G401 (cell line): ENCODE data around the gene MAST2. TPM values are rescaled to one million over a fixed set of nuclear protein-coding genes. Genes with fewer than 3 reads are reported as not detected.
"Not testable (repeated sequence)": the region's sequence is repeated elsewhere in the genome, so short reads cannot be mapped to it uniquely, and the experiment has no call there.

ENCODE experiments used
- DNase-seq: peaks from one replicate; pipeline ENCODE4 v3.0.0-alpha.2; 2015; ENCODE audit warnings: low spot score
- in situ Hi-C: cut with HindIII; loops from 2 replicates; pipeline ENCODE4 v1.10.0; 2016; ENCODE audit warnings: low sequenced_read_pairs, mixed read lengths
- total RNA-seq: library from RNA; depleted of rRNA; stranded (reverse); fragments of >200 nt; shearing (Covaris generic); gene quantifications from 2 replicates; pipeline ENCODE4 v1.2.3, GENCODE V29; 2014

The MAST2 gene
- total RNA-seq, 1 experiment from 2014 or later, result 46.1 TPM

DNA sequence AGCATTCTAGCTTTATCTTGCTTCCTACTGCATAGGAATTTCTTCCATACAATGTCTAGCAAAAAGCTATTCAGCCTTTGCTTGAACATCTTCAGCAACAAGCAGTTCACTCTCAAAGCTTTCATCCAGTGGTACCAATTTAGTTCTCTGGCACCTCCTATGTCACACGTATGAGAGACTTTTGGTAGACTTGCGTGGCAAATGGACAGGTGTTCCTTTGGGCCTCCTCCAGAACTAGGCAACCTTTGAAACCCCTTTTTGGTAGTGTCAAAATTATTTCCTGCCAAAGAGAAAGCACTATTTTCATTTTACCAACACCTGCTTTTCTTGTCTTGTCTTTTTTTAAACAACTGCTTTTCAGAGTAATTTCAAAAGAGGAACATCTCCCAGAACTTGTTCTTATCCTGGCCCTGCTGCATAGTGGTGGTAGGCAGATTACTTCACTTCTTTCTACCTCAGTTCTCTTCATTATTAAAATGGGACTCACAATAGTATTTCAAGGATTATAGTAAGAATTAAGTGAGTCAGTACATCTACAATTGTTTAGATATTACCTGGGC lies 122.4 kb downstream of the MAST2 start:
- in situ Hi-C loops, result no loop called here
- no peak for DNase-seq

DNA sequence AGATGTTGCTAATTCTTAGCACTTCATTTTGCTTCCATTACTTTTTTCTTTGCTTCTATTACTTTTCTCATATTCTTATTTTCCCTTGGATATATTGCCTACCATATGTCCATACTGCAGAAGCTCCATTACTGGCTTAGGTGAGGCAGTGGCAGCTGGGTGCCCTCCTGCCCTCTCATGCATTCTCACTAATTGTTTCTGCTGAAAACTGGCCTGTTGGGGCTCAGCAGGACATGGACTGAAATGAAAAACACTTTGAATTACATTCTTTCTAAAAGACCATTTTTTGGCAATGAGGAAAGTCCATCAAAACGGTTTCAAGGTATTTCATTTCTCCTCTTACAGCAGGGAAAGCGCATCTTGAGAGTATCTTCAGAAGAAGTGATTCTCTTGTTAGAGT lies 122.9 kb downstream of the MAST2 start:
- DNase-seq, result no peak
- in situ Hi-C loops, result no loop called here

DNA sequence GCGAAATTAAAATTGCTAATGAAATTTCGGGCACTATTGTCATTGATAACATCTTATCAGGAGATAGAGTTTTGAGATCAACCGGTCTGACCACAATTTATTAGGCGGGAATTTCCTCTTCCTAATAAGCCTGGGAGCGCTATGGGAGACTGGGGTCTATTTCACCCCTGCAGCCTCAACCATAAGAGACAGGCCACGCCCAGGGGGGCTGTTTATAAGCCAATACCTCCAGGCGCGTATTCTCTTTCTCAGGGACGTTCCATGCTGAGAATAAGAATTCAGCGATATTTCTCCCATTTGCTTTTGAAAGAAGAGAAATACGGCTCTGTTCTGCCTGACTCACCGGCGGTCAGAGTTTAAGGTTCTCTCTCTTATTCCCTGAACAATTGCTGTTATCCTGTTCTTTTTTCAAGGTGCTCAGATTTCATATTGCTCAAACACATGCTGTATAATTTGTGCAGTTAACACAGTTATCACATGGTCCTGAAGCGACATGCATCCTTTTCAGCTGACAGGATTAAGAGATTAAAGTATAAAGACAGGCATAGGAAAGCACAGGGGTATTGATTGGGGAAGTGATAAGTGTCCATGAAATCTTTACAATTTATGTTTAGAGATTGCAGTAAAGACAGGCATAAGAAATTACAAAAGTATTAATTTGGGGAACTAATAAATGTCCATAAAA lies 124.0 kb downstream of the MAST2 start:
- DNase-seq, in situ Hi-C loops: not testable (repeated sequence)

DNA sequence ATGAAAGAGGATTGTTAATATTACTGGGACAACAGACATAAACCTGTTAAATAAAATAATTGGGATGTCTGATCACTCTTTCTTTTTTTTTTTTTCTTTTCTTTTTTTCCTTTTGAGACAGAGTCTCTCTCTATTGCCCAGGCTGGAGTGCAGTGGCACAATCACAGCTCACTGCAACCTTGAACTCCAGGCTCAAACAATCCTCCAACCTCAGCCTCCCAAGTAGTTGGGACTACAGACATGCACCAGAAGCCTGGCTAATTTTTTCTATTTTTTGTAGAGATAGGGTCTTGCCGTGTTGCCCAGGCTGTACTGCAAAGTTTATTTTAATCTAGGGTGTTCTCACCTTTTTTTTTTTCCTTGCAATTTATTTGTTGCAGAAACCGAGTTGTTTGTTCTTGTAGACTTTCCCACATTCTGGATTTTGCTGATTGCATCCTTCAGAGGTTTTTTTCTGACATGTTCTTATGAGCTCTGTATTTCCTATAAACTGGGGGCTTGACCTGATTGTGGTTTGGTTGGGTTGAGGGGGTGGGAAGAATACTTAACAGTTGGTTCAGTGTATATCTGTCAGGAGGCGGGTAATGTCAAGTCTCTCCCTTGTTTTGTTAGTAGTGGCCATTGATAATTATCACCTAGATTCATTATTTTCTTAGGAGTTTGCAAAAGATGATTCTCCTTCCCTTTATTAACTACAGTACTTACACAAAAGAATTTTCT lies 125.2 kb downstream of the MAST2 start:
- DNase-seq, result no peak
- in situ Hi-C loops, result no loop called here

DNA sequence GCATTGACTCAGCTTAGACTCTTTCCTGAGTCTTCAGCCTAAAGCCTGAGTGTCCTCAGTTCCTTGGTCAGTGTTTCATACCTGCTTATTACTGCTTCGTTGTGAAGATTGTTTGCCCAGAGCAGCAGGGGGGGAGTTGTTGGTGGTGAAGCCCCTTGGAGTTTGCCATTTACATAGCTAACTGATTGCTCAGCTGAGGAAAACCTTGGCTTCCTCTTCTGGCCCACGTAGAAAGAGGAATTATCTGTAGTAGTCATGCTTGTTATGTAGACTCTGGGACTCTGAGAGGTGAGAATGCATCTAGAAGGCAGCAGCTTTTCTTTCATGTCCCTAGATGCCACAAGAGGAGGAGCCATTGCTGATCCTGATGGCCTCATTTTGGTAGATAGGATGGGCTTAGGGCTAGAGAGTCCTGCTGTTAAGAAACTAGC lies 125.9 kb downstream of the MAST2 start:
- in situ Hi-C loops, result no loop called here
- peak; percentile 22 for DNase-seq

DNA sequence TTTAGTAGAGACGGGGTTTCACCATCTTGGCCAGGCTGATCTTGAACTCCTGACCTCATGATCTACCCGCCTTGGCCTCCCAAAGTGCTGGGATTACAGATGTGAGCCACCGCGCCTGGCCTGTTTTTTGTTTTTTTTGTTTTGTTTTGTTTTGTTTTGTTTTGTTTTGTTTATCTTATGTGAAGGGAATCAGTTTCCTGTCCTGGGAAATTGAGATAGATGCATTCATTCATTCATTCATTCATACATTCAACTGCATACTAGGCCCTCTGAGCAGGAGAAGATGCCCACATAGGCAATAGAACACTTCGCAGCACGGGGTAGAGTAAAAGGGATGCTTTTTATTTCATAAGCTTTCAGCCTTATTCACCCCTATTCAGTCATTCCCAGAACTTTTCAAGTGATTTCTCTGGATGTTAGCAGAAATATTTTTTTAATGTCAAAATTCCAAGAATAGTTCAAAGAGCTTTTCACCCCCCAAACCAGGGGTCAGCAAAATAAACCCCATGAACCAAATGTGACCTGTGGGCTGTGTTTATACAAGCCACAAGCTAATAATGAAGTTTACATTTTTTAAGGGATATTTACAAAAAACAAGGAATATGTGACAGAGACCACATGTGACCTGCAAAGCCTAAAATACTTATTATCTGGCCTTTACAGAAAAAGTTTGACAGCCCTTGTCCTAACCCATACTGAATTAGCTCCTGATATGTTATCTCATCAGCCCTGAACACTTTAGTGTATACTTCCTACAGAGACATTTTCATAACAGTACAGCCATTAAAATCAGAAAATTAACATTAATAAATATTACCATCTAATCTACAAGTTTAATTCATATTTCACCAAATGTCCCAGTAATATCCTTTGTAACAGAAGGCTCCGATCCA lies 127.1 kb downstream of the MAST2 start:
- in situ Hi-C loops, result no loop called here

DNA sequence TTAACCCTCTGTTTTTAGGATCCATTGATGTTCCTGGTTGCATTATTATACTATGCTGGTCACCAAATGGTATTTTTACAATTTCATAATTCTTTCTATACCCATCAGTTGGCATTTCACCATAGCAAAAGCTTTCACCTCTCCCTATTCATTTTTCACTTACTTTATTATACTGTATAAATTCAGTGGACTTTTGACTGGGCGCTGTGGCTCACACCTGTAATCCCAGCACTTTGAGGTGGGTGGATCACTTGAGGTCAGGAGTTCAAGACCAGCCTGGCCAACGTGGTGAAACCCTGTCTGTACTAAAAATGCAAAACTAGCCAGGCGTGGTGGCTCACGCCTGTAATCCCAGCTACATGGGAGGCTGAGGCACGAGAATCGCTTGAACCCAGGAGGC lies 128.8 kb downstream of the MAST2 start:
- DNase-seq, in situ Hi-C loops: not testable (repeated sequence)

More for the DNA sequence above, 127.1 kb downstream of the MAST2 start:
- DNase-seq, result no peak

DNA sequence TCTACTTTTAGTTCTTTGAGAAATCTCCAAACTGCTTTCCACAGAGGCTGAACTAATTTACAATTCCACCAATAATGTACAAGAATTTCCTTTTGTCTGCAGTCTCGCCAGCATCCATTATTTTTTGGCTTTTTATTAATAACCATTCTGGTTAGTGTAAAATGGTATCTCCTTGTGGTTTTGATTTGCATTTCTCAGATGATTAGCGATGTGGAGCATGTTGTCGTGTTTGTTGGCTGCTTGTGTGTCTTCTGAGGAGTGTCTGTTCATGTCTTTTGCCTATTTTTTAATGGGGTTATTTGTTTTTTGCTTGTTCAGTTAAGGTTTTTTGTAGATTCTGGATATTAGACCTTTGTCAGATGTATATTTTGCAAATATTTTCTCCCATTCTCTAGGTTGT lies 131.5 kb downstream of the MAST2 start:
- DNase-seq, result no peak
- in situ Hi-C loops, result no loop called here

DNA sequence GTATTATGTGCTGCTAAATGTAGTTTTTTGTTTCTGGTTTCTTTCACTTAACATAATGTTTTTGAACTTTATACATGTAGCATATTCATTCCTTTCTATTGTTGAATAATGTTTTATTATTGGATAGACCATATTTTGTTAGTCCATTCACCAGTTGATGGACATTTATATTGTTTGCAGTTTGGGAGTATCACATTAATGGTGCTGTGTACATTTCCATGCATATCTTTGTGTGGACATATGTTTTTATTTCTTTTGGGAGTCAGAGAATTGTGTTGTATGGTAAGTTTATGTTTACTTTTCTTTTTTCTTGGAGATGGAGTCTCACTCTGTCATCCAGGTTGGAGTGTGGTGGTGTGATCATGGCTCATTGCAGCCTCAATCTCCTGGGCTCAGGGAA lies 134.6 kb downstream of the MAST2 start:
- no peak for DNase-seq
- in situ Hi-C loops, result no loop called here

DNA sequence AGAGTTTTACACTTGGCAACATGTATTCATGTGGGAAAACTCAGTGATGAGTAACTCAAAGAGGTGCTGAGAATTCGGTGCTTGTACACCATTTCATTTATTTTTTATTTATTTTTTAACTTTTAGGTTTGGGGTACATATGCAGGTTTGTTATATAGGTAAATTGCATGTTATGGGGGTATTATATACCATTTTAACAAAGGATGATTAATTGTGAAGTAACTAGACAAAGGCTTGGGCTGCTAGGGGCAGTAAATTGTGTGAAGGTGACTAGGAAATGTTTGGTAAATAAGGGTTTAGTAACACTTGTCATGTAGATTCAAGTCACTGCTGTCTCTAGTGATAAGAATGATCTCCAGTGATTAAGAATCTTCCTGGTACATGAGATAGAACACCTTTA lies 139.0 kb downstream of the MAST2 start:
- no peak for DNase-seq
- in situ Hi-C loops, result no loop called here

DNA sequence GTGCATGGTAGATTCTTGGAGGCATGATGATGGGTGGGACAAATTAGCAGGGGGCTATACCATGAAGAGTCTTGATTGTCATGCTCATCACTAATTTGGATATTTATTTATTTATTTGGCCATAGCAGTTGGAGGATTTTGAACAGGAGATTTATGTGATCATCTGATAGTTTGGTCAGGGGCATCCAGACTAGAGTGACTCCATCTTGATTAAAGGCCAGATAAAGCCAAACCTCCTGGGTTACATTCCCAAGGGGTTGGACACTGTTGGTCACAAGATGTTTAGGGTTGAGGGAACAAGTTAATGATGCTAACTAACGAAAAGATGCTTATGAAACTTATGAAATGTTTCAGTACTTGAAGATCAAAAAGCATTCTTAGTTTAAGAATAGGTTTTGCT lies 139.8 kb downstream of the MAST2 start:
- no peak for DNase-seq
- in situ Hi-C loops, result no loop called here

DNA sequence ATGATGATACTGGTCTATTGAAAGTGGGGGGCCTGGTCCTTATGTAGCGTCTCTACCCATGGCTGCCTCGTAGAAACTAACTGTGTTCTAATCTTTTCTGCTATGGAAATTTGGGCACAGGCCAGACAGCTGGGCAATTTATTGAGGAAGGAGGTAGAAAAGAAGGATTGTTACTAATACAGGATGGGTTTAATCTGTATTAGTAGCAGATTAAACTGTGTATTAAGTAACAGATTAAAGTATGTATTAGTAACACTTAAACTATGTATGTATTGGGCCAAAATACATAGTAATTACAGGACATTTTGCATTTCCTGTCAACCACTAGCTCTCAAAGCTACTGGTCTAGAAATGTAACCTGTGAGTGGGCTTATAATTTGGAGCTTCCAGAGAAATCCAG lies 142.0 kb downstream of the MAST2 start:
- DNase-seq, result no peak
- in situ Hi-C loops, result no loop called here

DNA sequence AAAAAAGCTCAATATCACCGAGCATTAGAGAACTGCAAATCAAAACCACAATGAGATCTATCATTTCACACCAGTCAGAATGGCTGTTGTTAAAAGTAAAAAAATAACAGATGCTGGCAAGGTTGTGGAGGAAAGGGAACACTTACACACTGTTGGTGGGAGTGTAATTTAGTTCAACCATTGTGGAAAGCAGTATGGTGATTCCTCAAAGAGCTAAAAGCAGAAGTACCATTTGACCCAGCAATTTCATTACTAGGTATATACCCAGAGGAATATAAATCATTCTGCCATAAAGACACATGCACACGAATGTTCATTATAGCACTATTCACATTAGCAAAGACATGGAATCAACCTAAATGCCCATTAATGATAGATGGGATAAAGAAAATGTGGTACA lies 146.1 kb downstream of the MAST2 start:
- in situ Hi-C loops, DNase-seq: not testable (repeated sequence)

DNA sequence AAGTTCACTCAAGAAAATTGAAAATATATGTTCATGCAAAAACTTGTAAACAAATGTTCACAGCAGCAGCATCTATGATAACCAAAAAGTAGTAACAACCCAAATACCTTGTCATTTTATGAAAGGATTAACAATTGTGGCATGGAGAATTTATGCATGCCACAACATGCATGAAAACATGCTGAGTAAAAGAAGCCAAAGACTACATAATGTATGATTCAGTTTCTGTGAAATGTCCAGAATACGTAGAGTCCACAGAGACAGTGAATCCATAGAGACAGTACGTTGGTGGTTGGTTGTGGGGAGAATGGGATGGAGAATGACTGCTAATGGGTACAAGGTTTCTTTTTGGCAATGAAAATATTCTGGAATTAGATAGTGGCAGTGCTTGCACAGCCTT lies 148.7 kb downstream of the MAST2 start:
- no peak for DNase-seq

DNA sequence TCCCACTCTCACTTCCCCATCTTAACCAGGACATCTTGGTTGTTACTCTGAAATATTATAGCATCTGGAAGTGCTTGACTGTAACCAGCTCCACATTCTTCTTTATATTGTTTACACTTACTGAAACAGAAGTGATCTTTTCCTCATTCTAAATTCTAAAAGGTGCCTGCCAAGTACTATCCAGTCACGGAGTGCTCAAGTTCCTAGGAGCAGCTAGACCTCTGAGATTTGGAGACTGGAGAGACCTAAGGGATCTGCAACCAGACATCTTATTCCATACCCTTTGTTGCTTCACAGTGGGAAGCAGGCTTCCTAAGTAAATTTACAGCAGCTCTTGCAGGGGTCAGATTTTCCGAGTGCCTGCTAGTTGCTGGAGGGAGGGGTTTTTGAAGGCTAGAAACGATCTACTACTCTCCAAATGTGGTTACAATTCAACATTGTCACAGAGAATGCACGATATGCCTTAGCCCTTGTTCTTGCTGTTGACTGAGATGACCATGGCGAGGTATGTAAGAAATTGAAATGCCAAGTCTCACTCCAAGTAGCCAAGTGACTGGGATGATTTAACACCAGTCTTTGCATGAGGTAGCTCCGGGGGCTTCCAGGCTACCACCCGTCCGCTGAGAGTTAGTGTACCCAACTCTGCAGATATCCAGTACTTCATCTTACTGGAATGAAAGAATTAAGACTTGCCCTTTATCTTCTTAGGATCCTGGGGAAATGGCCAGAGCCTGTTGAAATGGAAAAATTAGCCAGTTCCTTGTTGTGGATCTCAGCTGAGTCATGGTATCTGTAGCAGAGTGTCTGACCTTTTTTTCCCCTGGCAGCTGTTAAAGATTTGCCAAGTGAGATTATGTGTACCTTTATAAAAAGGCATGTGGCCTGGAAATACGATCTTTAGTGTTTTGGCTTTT lies 150.8 kb downstream of the MAST2 start:
- in situ Hi-C loops, result no loop called here
- no peak for DNase-seq

More for the DNA sequence above, 148.7 kb downstream of the MAST2 start:
- in situ Hi-C loops, result no loop called here

DNA sequence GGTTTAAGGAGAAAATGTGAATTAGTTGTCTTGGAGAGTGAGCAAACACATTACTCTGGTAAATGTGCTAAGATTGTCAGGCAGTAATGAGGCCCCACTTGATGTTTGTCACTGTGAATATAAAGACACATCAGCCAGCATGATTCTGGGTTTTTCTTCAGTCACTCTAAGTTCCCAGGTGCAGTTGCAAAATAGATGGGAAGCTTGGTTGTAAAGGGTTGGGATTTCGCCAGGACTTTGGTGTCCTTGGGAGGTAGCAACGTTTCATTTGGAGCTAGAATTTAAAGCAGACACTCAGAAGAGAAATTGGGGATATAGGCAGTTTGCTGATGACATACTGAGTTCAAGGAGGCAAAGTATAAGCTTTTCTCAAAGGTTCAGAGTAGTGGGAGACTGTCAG lies 154.3 kb downstream of the MAST2 start:
- no peak for DNase-seq
- in situ Hi-C loops, result no loop called here

DNA sequence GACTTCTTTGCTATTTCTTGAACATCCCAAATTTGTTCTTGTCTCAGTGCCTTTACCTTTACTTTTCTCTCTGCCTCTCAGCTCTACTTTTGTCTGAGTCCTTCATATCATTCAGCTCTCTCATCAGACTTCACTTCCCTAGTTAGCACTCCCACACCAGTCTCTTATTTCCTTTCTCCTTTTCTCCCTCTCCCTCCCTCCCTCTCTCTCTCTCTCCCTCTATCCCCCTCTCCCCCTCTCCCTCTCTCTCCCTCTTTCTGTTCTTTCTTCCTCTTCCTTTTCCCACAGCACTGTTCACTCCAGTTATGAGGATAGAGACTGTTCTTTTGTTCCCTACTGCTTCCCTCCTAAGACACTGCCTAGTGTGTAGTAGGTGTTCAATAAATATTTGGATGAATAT lies 154.9 kb downstream of the MAST2 start:
- DNase-seq, result no peak
- in situ Hi-C loops, result no loop called here

DNA sequence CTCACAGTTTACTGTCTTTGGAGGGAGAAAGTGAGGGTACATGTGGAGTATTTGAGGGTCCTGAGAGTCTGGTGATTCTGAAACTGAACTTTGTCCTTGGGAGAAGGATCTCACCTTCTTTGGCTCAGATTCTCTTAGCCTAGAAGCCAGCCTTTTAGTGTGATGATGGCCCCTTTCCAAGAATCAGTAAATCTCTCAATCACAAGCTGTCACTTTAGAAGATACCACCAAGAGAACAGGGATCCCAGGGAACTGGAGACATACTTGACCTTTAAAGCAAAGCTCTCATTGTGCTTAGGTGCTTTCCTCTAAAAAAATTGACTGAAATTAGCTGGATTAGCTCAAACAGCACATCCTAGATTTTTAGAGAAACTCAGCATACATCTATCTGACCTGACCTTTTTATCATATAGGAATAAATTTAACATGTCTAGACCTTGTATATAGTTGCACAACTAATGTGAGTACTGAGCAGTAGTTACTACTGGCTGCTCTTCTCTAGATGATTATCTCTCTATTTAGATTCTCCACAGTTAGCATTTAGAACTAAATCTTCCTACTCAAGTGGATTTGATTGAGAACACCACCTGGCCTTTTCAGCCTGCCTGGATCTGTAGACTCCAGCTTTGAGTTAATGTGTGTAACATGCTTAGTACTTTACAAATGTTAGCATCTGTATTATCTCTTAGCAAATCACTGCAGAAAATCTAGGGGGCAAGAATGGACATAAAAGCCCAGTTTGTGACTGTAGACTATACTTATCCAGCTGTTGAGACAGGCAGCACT lies 157.7 kb downstream of the MAST2 start:
- in situ Hi-C loops, result no loop called here
- DNase-seq, result no peak
